GM21717 (cell line): ENCODE results near the gene NRXN3.
A peak's percentile ranks its signal among the peaks of the same experiment; 100 is the strongest.

Experiments
- ATAC-seq: cut with Tn5 transposase; IDR thresholded peaks from one replicate; pipeline ENCODE4 v1.9.1; 2021; ENCODE audit warnings: mild to moderate bottlenecking, moderate library complexity; ENCODE audit not compliant: unreplicated experiment

Gene NRXN3

GRCh38 chr14:78700236-78700635 lies 530.1 kb downstream of the NRXN3 start:
- ATAC-seq: no peak

- ATAC-seq: no peak
Observed at GRCh38 chr14:78701246-78701645, 531.1 kb downstream of the NRXN3 start.

- ATAC-seq: no peak
Observed at GRCh38 chr14:78704965-78705364, 534.8 kb downstream of the NRXN3 start.

DNA sequence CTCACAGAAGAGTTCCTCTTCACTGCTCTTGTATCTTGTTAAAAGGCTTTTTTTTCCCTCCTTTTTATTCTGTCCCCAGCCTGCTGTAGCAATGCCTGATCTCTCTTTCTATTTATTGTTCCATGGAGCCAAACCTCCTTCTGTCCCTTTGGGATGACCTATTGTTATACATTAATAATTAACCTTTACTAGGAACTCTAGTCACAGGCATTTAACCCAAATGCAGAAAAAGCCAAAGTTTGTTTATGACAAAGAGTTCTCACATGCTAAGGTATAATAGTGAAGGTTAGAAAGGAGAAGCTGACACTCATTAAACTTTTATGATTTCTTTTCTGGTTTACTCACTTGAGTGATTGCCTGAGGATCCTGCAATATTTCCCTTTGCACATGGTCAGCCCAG lies 535.8 kb downstream of the NRXN3 start:
- ATAC-seq: no peak

GRCh38 chr14:78709795-78710557 lies 539.8 kb downstream of the NRXN3 start:
- ATAC-seq: no peak

DNA sequence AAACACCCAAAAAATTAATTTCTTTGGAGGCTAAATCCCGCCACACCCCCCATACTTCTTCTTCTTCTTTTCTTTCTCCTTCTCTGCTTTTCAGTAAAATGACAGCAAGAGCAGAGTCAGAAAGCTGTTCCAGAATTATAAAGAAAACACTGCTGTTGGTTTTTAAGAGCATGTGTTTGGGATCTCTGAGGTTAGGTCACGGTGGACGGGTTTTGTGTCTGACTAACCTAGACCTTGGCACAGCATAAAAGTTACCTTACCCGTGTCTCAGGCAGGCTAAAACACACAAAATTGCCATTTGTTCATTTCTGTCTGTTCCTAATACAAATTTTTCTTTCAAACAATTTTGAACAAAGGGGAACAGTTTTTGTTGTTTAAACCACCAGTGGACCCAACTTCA lies 540.8 kb downstream of the NRXN3 start:
- no peak for ATAC-seq

DNA sequence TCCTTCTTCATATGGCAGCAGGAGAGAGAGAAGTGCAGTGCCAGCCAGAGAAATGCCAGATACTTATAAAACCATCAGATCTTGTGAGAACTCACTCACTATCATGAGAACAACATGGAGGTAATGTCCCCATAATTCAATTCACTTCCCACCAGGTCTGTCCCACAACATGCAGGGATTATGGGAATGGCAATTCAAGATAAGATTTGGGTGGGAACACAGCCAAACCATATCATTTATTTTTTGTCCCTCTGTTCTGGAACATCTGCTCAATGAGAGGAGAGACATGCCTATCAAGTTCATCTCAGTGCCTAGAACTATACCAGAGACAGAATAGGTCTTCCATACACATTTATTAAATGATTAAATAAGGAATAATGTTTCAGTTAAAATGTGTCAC lies 543.5 kb downstream of the NRXN3 start:
- ATAC-seq: no peak

DNA sequence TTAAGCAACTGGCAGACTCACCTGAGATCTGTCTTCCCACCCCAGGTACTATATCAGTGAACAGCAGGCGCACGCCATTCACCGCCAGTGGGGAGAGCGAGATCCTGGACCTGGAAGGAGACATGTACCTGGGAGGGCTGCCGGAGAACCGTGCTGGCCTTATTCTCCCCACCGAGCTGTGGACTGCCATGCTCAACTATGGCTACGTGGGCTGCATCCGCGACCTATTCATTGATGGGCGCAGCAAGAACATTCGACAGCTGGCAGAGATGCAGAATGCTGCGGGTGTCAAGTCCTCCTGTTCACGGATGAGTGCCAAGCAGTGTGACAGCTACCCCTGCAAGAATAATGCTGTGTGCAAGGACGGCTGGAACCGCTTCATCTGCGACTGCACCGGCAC lies 544.5 kb downstream of the NRXN3 start:
- ATAC-seq: no peak

GRCh38 chr14:78721756-78722480 lies 551.7 kb downstream of the NRXN3 start:
- no peak for ATAC-seq

GRCh38 chr14:78725086-78725485 lies 554.9 kb downstream of the NRXN3 start:
- no peak for ATAC-seq

DNA sequence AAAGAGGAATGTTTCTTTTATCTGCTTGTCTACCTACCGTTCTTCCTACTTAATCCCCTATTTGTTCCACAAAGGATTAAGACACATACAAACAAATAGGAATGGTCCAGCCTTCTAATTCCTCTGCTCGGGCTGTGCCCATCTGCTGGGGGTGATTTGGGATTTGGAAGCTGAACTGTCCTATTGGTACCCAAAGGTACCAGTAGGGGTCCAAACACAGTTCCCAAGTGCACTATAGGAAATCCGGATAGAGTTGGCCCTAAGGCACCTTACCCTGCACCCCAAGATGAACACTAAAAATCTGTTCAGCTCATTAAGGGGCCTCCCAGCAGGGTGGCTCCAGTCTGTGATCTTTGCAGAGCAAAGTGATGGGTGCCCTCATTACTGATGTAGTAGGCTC lies 566.9 kb downstream of the NRXN3 start:
- no peak for ATAC-seq

DNA sequence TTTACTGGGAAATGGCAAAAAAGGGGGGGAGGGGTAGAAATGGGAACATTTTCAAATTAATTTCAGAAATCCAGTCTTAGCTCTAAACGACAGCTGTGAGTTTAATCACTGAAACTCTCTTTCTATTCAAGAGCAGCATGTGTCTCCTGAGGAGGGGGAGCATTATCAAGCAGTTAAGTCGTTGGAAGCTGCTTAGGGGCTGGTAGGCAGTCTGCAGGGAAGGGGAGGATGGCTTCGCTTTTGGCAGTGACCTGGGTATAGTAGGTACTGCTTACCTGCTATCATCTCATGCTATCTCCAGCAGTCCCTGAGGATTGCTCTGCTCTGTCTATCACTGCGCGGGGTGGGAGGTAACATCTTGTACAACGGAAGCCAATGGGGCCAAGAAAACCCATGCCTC lies 567.4 kb downstream of the NRXN3 start:
- ATAC-seq: no peak

GRCh38 chr14:78746086-78746595 lies 576.0 kb downstream of the NRXN3 start:
- no peak for ATAC-seq

- ATAC-seq: no peak
Observed at GRCh38 chr14:78747813-78748212, 577.6 kb downstream of the NRXN3 start.

DNA sequence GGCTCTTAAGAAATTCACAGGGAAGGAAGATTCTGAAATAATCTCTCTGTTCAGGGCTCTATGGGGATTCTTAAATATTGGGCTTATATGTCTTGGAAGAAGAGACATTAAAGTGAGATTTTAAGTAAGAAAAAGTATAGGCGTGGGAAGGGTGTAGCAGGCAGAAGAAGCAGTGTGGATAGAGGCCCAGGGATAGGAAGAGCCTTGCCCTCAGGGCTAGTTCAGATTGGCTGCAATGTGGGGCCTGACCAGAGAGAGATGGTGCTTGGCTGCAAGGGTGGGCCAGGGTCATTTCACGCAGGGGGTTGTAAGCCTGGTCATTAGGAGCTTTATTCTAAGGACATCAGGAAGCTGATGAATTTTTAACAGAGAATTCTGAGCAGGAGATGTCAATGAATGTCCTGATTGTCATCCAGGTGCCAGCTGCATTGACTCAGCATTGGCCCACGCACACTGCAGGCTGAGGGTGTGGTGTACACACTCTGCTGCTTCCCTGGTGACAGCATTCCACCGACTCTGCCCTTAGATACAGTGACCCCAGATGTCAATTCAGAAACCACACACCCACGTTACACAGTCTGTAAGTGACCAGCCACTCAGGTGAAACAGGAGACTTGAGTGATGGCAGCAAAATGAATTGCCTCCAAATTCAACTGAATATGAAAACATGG lies 582.5 kb downstream of the NRXN3 start:
- ATAC-seq: no peak

- ATAC-seq: no peak
Observed at GRCh38 chr14:78754059-78754458, 583.9 kb downstream of the NRXN3 start.

GRCh38 chr14:78758333-78758732 lies 588.2 kb downstream of the NRXN3 start:
- ATAC-seq: peak; percentile 70

DNA sequence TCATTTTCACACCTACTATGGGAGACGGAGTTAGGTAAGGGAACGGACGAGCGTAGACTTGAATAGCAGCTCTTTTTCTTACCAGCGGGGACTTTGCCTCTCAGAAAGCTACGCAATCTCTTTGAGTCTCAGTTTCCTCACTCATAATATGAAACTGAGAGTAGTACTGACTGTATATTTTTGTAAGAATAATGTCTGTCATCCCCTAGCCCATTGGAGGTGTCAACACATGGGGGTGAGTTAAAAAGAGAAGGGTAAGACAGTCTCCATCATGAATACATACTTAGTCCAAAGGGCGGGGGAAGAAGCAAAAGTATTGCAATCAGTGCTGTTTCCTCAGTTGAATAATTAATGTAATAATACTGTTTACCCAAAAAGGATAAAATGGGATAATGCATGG lies 592.2 kb downstream of the NRXN3 start:
- ATAC-seq: no peak

- ATAC-seq: no peak
Observed at GRCh38 chr14:78763746-78764145, 593.6 kb downstream of the NRXN3 start.

DNA sequence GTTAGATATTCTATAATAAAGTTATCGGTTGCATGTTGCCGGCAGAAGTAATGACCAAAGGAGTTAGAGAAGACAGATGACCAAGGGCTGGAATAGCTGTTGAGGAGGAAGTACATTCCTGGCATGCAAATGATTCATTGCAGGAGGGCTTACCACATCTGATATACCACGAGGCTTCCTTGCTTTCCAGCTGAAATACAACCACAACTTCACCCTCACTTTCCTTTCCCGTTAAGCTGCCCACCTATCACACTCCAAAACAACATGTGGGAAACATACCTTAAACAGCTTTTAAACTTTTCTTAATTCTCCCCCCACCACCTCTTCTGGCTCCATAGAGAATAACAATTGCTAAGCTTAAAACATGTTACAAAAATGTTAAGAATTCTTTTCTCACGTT lies 594.1 kb downstream of the NRXN3 start:
- ATAC-seq: no peak

- ATAC-seq: no peak
Observed at GRCh38 chr14:78764645-78765044, 594.5 kb downstream of the NRXN3 start.

DNA sequence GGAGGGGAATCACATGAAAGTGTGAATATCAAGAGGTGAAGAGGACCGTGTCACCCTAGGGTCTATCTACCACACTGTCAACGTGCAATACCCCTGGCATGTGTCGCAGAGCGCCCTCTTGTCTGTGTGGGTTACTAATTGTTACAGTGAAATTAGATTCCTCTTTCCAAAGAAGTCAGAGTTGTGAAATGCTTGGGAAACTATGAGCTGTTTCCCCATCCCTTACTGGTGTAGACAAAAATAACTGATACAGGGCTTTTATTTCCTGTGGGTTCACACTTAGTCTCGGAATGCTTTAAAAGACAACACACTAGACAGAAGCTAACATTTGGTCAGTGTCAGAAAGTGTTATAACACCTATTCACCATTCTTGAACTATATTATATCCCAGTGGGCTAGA lies 597.3 kb downstream of the NRXN3 start:
- no peak for ATAC-seq
